HL-60/S4 treated with retinoic acid at 250 ng/mL for 4 days and 3 days (cell line): ENCODE data around the gene RNH1.
"Not testable (repeated sequence)": the region's sequence is repeated elsewhere in the genome, so short reads cannot be mapped to it uniquely, and the experiment has no call there.

Experiments
- in situ Hi-C: fragments of 300-500 bp; cut with MboI; formaldehyde crosslinking; loops from 2 replicates; pipeline ENCODE4 v1.7.0; 2022; ENCODE audit warnings: low sequenced_read_pairs

Gene RNH1

GRCh38 chr11:520428-521176, 13.6 kb upstream of the RNH1 start:
- in situ Hi-C loops, result no loop called here

DNA sequence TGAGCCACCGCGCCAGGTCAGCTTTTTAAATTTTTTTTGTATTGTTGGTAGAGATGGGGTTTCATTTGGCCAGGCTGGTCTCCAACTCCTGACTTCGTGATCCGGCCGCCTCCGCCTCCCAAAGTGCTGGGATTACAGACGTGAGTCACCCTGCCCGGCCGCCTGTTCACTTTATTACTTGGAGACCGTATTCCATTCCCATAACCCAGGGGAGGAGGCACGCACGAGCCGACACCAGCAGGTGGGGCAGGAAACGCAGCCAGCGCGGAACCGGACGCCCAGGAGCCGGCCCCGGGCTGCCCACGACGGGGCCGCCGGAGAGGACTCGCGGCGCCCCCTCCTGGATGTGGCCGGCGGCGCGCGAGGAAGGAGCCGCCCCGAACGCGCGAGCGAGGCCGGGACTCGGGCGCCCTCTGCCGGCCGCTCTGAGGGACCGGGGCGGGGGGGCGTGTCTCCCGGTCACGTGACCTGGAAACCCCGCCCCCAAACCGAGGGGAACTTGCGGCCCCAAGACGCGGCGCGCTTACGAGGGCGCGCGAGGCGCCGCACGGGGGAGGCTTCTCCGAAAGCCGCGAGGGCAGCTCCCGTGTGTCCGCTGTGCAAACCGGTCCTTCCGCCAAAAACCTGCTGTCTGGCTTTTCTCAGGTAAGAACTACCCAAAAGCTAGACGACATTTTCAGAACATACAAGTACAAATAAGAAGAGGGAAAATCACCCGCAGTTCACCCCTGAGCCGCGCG, 11.6 kb upstream of the RNH1 start:
- in situ Hi-C loops, result no loop called here

- in situ Hi-C loops, result not testable (repeated sequence)
Measured at GRCh38 chr11:516918-517685, 10.1 kb upstream of the RNH1 start.

GRCh38 chr11:516400-516799, 9.4 kb upstream of the RNH1 start:
- in situ Hi-C loops, result no loop called here

- in situ Hi-C loops, result no loop called here
Measured at GRCh38 chr11:515131-515530, 8.1 kb upstream of the RNH1 start.

GRCh38 chr11:514606-515005, 7.6 kb upstream of the RNH1 start:
- in situ Hi-C loops, result no loop called here

DNA sequence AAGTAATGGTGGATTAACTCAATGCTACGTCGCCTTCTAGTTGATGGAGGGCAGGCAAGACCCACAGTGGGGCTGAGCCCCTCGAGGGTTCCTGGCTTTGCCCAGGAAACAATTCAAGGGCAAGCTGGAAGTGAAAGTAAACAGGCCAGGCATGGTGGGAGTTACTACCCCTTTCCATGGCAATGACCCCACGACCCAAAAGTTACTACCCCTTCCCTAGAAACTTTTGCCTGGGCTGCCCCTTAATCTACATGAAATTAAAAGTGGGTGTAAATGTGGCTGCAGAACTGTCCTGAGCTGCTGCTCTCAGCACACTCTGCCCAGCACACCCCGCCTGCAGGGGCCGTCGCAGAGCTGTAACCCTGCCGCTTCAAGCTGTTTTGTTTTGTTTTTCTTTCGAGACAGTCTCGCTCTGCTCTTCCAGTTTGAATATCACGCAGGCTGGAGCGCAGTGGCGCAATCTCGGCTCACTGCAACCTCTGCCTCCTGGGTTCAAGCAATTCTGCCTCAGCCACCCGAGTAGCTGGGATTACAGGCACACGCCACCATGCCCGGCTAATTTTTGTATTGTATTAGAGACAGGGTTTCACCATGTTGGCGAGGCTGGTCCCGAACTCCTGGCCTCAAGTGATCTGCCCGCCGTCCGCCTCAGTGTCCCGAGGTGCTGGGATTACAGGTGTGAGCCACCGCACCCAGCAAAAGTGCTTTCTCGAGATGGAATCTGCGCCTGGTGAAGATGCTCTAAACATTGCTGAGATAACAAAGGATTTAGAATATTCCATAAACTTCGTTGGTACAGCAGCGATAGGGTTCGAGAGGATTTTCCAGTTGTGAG, 5.9 kb upstream of the RNH1 start:
- in situ Hi-C loops, result no loop called here

- in situ Hi-C loops, result no loop called here
Measured at GRCh38 chr11:508956-509355, 1.9 kb upstream of the RNH1 start.

- in situ Hi-C loops, result no loop called here
Measured at GRCh38 chr11:507727-508515, 879 bp upstream of the RNH1 start.

DNA sequence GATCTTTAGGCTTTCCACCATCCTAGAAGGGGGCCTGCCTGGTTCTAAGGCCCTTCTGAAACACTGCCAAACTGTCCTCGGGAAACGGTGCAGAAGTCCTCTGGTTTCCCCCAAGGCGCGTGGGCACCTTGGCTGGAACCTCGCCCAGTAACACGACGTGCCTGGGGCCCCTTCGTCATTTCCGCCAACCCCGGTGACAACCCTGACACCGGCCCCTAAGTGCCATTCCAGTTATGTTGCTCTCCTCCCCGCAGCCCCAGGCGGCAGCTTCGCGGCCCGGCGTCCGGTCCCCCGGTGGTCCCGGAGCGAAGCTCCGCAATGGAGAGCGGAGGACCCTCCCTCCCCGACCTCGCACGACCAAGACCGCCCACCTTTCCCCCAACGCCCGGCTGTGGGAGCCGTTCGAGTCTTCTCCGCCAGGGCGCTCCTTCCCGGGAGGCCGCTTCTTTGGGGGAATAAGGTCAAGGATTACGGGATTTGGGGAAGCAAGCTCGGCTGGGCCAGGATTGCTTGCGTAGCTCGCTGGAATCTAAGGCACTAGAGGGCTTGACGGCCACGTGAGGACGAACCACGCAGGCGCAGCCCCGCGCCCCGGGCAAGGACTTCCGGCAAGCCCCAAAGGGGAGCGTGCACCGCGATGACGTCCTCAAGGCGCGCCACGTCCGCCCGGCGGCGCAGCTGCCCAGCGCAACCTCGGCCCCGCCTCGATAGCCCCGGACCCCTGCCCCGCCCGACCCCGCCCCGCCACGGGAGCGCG, 626 bp downstream of the RNH1 start:
- in situ Hi-C loops, result no loop called here

- in situ Hi-C loops, result no loop called here
Measured at GRCh38 chr11:504994-505344, 2.1 kb downstream of the RNH1 start.

GRCh38 chr11:504053-504993, 2.7 kb downstream of the RNH1 start:
- in situ Hi-C loops, result no loop called here

DNA sequence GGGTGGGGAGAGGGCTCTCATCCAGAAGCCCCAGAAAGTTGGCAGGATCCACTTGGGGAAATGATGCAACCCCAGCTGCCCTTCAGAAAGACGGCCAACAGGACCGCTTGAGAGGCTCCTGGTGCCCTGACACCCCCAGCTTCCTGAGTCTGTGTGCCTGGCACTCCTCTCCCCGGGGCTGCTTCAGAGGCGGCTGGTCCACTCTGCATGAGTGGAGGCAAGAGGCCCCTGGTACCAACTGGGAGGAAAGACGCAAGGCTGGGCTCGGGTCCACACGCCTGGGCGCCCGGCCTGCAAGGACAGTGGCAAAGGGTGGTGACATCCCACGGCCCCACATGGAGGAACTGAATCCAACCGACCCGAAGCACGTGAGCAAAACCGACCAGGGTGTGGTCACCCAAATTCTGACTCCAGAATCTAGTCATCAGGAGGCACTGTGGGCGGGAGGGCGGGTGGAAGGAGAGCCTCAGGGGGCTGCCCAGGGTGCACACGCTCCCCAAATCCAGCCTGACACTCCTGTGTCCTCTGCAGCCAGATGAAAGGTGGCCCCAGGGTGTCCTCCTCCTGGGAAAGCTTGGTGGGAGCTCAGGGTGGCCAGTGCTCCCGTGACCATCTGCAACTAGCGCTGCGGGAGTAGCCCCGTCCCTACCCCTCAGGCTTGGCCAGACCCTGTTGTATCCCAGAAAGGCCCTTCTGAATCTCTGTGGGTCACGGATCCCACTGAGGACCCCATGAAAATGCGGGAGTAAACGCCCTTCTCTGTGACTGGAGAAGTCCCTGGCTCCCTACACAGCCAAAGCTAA, 3.7 kb downstream of the RNH1 start:
- in situ Hi-C loops, result no loop called here

DNA sequence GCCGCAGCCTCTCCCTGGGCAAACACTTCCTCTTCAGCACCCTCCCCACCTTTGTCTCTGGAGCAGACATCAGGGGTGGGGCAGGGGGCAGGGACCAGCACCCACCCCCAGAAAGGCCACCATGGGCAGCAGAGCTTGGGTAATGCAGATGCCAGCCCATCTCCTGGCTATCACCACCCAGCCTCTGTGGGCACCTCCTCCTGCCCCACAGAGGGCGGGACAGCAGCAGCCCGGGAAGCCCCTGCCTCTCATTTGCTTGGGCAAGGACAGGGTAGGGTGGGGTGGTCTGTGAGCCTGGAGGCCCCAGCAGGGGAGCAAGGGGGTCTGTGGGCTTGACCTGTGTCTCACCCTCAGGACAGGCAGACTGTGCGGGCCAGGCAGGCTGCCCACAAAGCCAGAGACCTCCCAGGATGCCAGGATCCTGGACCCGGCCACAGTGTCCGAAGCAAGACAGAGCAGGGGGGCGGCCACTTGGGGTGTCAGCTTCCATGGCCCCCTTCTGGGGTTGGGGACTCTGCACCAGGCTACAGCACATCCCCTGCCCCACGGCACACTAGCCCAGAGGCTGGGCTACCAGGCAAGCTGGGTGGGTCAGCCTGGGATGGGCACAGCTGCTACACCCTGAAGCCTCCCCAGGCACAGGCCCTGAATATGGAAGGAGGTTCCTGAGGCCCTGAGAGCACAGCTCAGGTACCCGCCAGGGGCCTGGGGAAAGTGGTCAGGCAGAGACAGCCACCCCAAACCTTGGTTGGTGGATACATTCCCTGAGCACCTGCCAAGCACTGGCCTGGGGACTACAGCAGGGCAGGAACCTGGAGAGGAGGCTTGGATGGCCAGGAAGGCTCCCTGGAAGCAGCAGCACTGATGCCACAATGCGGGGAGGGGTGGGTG, 4.5 kb downstream of the RNH1 start:
- in situ Hi-C loops, result no loop called here

DNA sequence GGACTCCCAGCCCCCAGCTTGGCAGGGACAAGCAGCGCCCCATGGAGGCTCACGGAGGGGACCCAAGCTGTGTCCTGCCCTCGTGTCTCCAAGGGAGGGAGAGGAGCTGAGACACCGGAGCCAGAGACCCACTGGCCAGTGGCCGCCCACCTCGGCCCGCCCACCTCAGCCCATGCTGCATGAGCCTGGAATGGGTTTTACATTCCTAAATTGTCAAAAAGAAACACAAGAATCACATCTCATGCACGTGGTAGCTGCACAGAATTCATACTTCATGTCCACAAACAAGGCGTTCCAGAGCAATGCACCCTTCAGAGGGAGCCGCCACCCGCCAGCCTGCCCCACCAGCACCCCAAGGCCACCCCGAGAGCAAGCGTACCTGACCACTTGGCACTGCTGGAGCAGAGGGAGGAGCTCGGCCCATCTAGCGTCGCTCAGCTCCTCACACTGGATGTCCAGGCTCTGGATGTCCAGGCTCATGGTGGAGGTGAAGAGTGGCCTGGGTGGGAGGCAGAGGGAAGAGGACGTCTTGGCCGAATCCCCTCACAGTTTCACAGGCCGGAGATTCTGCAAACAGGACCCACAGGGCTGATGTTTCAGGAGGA, 5.3 kb downstream of the RNH1 start:
- in situ Hi-C loops, result no loop called here

DNA sequence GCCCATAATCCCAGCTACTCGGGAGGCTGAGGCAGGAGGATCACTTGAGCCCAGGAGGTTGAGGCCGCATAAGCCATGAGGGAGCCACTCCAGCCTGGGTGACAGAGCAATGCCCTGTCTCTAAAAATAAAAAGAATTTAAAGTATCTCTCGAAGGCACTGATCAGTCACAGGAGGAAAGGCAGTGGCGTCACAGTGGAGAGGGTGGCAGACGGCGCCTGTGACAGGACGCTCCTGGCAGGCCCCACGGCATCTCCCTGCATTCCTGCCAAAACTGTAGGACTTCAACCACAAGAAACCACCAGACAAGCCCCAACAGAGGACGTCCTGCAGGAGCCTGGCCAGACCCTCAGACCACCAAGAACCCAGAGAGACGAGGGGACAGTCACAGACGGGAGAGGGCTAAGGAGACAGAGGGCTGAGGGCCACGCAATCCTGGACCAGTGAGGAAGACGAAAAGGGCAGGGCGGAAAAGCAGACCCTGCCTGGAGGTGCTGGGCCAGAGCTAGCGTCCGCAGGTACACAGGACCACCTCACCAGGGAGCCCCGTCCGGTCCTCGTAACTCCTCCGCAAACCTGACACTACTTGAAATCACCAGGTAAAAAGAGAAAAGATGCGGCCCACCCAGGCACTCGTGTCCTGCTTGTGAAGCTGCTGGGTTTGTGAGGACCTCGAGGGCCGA, 5.9 kb downstream of the RNH1 start:
- in situ Hi-C loops, result no loop called here
